H1 (cell line): ENCODE data around the gene ZDHHC8.

Experiments used
- CBX8 ChIP-seq: fragments of 300-800, 300-1000 bp; sonication (generic); IDR thresholded peaks from 2 replicates; pipeline ENCODE4 v1.7.1; 2016; ENCODE audit warnings: low read depth, low read length, borderline replicate concordance
- CTCF ChIP-seq, 3 experiments: IDR thresholded peaks; 1 replicate in 2 of 3; 2 replicates in 1 of 3; pipeline versions ENCODE4 v1.5.1 to v1.6.1; 2011; ENCODE audit warnings: low read length in 3 of 3, mild to moderate bottlenecking in 3 of 3, inconsistent platforms in 2 of 3, low read depth in 1 of 3, moderate library complexity in 1 of 3; ENCODE audit not compliant: insufficient read depth in 1 of 3; ENCODE audit errors: control extremely low read depth in 1 of 3
- EP300 ChIP-seq, 2 experiments: IDR thresholded peaks; 1 replicate in 1 of 2; 2 replicates in 1 of 2; pipeline ENCODE4 v1.6.1; 2011 to 2012; ENCODE audit warnings: low read depth in 2 of 2, low read length in 2 of 2, mild to moderate bottlenecking in 2 of 2, borderline replicate concordance in 1 of 2, inconsistent platforms in 1 of 2, moderate library complexity in 1 of 2
- EZH2 ChIP-seq: fragments of 200-600 bp; sonication (generic); IDR thresholded peaks from 2 replicates; pipeline ENCODE4 v1.7.1; 2012; ENCODE audit warnings: low read depth, mild to moderate bottlenecking, moderate library complexity, low read length, inconsistent platforms; ENCODE audit not compliant: severe bottlenecking
- JUND ChIP-seq: IDR thresholded peaks from 2 replicates; pipeline ENCODE4 v1.6.1; 2011; ENCODE audit warnings: mild to moderate bottlenecking, improper control_type of control experiment, low read length
- POLR2A ChIP-seq, 2 experiments: IDR thresholded peaks; 1 replicate in 1 of 2; 2 replicates in 1 of 2; pipeline ENCODE4 v1.6.1; 2011; ENCODE audit warnings: low read depth in 2 of 2, low read length in 2 of 2, mild to moderate bottlenecking in 2 of 2; ENCODE audit errors: control extremely low read depth in 1 of 2
- RAD21 ChIP-seq, 2 experiments: IDR thresholded peaks in 1 of 2; conservative IDR thresholded peaks in 1 of 2; 2 replicates each; pipeline ENCODE4 v1.6.1; 2011; ENCODE audit warnings: low read depth in 2 of 2, low read length in 2 of 2, improper control_type of control experiment in 1 of 2, inconsistent platforms in 1 of 2, mild to moderate bottlenecking in 1 of 2, moderate library complexity in 1 of 2
- RFX5 ChIP-seq: IDR thresholded peaks from 2 replicates; pipeline ENCODE4 v1.6.1; 2011; ENCODE audit warnings: low read depth, low read length, improper control_type of control experiment, borderline replicate concordance
- RXRA ChIP-seq: IDR thresholded peaks from 2 replicates; pipeline ENCODE4 v1.6.1; 2011; ENCODE audit warnings: low read depth, mild to moderate bottlenecking, low read length, moderate library complexity; ENCODE audit not compliant: insufficient read depth
- SIN3A ChIP-seq, 2 experiments: IDR thresholded peaks in 1 of 2; conservative IDR thresholded peaks in 1 of 2; 2 replicates each; pipeline ENCODE4 v1.6.1; 2011 to 2012; ENCODE audit warnings: low read length in 2 of 2, improper control_type of control experiment in 1 of 2, low read depth in 1 of 2, mild to moderate bottlenecking in 1 of 2
- SRF ChIP-seq: IDR thresholded peaks from 2 replicates; pipeline ENCODE4 v1.6.1; 2011; ENCODE audit warnings: mild to moderate bottlenecking, low read depth, low read length, moderate library complexity
- YY1 ChIP-seq: IDR thresholded peaks from 2 replicates; pipeline ENCODE4 v1.6.1; 2011; ENCODE audit warnings: low read depth, mild to moderate bottlenecking, low read length

- TF ChIP-seq SIN3A (conservative IDR thresholded peaks at IDR 0.05 in 1 of 2, IDR thresholded peaks at IDR 0.05 in 1 of 2; ENCODE audit: low read depth in 1 of 2, low read length in 2 of 2) (no peak), CTCF (IDR thresholded peaks at IDR 0.05; ENCODE audit: control extremely low read depth in 1 of 3, insufficient read depth in 1 of 3, low read depth in 1 of 3, low read length in 3 of 3) (no peak), RAD21 (IDR thresholded peaks at IDR 0.05 in 1 of 2, conservative IDR thresholded peaks at IDR 0.05 in 1 of 2; ENCODE audit: low read depth in 2 of 2, low read length in 2 of 2) (no peak), POLR2A (IDR thresholded peaks at IDR 0.05; ENCODE audit: control extremely low read depth in 1 of 2, low read depth in 2 of 2, low read length in 2 of 2) (no peak), YY1 (no peak), EZH2 (no peak), EP300 (IDR thresholded peaks at IDR 0.05; ENCODE audit: borderline replicate concordance in 1 of 2, low read depth in 2 of 2, low read length in 2 of 2) (no peak), RXRA (no peak), JUND (no peak), CBX8 (no peak), SRF (no peak), RFX5 (no peak)
Measured at GRCh38 chr22:20083891-20084546, 47.6 kb upstream of the ZDHHC8 start.
